ENCODE results near the gene CELF1. TPM values are rescaled to one million over a fixed set of nuclear protein-coding genes. Genes with fewer than 3 reads are reported as not detected.

The CELF1 gene
- total and polyA plus RNA-seq, 2 donors (not counting 1 experiment from before 2014, with no cell fraction given): 52.0 to 153 TPM

DNA sequence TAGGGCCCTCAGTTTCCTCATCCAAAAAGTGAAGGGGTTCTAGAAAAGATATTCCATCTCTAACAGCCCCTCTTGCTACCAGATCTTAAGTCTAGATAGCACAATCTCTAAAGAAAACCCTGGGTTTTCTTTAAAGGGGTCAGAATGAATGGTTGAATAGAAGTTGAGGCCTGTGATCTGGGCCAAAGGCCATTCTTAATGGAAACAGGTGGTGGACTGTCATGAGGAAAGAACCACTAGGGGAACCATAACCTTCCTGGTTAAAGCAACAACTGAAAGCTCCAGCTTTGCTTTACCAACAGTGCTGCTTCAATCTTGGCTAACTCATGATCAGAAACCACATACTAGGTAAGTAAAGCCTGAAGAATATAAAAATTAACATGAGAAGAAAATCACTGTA is 1.8 kb downstream of the CELF1 start:
- Mint-ChIP-seq H3K4me1 (peaks cover 49% of the 10 kb centered on the region), H3K4me3 (peak overlapping the region; percentile 99), H3K27me3 (no peaks in the 10 kb centered on the region), H3K9me3 (ENCODE audit: insufficient read depth) (no peaks in the 10 kb centered on the region), H3K27ac (peak overlapping the region; percentile 12)
- H3K79me2 ChIP-seq (ENCODE audit: control insufficient read depth, insufficient read depth, low read length): peaks cover 84% of the 10 kb centered on the region
- peak overlapping the region; percentile 3 to 88 for H3K27ac ChIP-seq (ENCODE audit: low read length in 2 of 2)
- POLR2A ChIA-PET: interaction anchor here (0.7 kb wide), 2 partner anchors 16 to 292 kb away, joined by 3 to 5 read pairs; no protein-coding TSS in a partner anchor
- intact Hi-C loops (cut with micrococcal nuclease): loop anchor here (10.0 kb wide), 2 partner anchors 616 to 1616 kb away; partner anchors contain the start of gene CSTPP1
- DNase-seq: peak; percentile 41
- H3K9me3 ChIP-seq (ENCODE audit: control extremely low read depth in 1 of 3, control insufficient read depth in 2 of 3, insufficient read depth in 1 of 3, low read length in 2 of 3): no peaks in the 10 kb centered on the region
- H4K20me1 ChIP-seq (ENCODE audit: control insufficient read depth, insufficient read depth, low read length, poor library complexity, severe bottlenecking): peaks cover 36% of the 10 kb centered on the region
- peak overlapping the region in 3 of 5 experiments; percentile 30 to 94 (median 81) for H3K4me3 ChIP-seq (ENCODE audit: control extremely low read depth in 1 of 5, extremely low read depth in 1 of 5, insufficient read depth in 1 of 5, low read depth in 2 of 5, low read length in 4 of 5)
- ATAC-seq (ENCODE audit: low read depth): no peak
- CTCF ChIA-PET: interaction anchor here (0.5 to 1.4 kb wide), 5 partner anchors 10 to 220 kb away, joined by 3 to 4 read pairs (median 3); no protein-coding TSS in a partner anchor
- no peak for TF ChIP-seq EZH2 (IDR thresholded peaks at IDR 0.05; ENCODE audit: borderline replicate concordance, insufficient read depth, low read depth, low read length, poor library complexity, severe bottlenecking)
- TF ChIP-seq, protein P1, sequence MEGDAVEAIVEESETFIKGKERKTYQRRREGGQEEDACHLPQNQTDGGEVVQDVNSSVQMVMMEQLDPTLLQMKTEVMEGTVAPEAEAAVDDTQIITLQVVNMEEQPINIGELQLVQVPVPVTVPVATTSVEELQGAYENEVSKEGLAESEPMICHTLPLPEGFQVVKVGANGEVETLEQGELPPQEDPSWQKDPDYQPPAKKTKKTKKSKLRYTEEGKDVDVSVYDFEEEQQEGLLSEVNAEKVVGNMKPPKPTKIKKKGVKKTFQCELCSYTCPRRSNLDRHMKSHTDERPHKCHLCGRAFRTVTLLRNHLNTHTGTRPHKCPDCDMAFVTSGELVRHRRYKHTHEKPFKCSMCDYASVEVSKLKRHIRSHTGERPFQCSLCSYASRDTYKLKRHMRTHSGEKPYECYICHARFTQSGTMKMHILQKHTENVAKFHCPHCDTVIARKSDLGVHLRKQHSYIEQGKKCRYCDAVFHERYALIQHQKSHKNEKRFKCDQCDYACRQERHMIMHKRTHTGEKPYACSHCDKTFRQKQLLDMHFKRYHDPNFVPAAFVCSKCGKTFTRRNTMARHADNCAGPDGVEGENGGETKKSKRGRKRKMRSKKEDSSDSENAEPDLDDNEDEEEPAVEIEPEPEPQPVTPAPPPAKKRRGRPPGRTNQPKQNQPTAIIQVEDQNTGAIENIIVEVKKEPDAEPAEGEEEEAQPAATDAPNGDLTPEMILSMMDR (IDR thresholded peaks at IDR 0.05): no peak
- peaks cover 31 to 32% of the 10 kb centered on the region in 2 donors for H3K4me1 ChIP-seq (ENCODE audit: control insufficient read depth in 2 of 2, insufficient read depth in 2 of 2, low read length in 2 of 2)
- no peaks in the 10 kb centered on the region for H3K27me3 ChIP-seq (replicated peaks in 1 of 4; ENCODE audit: control extremely low read depth in 1 of 4, control insufficient read depth in 3 of 4, insufficient read depth in 4 of 4, low read length in 3 of 4)
- no peaks in the 10 kb centered on the region for H3K36me3 ChIP-seq (replicated peaks in 1 of 2; ENCODE audit: control extremely low read depth in 1 of 2, control insufficient read depth in 1 of 2, extremely low read depth in 1 of 2, insufficient read depth in 2 of 2, low read length in 1 of 2)
- H3K9ac ChIP-seq (ENCODE audit: low read length): peak overlapping the region; percentile 94
- peak overlapping the region; percentile 90 for H3K4me2 ChIP-seq (replicated peaks; ENCODE audit: low read depth, low read length, poor library complexity, severe bottlenecking)
- no peak overlapping the region for H2AFZ ChIP-seq (ENCODE audit: insufficient read depth, low read depth, low read length, poor library complexity, severe bottlenecking)

DNA sequence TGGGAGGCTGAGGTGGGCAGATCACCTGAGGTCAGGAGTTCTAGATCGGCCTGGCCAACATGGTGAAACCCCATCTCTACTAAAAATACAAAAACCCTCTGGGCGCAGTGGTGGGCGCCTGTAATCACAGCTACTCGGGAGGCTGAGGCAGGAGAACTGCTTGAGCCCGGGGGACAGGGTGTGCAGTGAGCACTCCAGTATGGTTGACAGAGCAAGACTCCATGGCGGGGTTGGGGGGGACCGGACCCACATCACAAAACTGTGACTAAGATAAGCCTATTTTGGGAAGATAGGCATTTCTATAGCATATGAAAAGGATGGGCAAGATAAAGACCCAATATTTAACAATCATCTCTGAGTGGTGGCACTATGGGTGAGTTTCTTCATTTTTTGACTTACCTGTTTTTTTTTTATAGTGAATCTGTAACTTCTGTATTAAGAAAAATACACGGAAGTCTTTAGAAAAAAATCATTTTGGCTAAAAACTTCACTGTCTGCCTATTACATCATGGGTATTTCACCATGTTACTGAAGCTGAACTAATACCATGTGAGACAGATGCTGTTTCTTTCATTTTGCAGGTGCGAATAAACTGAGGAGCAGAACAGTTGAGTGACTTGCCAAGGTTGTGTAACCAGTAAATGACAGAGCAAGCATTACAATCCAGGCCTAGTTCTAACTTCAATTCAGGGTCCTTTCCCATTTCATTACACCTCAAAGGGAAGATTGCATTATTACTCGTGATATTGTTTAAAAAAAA is 2.5 kb downstream of the CELF1 start:
- peaks cover 89% of the 10 kb centered on the region for H3K79me2 ChIP-seq (ENCODE audit: control insufficient read depth, insufficient read depth, low read length)
- peaks cover 49% of the 10 kb centered on the region for H3K4me1 Mint-ChIP-seq
- DNase-seq: peak; percentile 40
- no peaks in the 10 kb centered on the region for H3K9me3 ChIP-seq (ENCODE audit: control extremely low read depth in 1 of 3, control insufficient read depth in 2 of 3, insufficient read depth in 1 of 3, low read length in 2 of 3)
- peak overlapping the region; percentile 3 to 88 for H3K27ac ChIP-seq (ENCODE audit: low read length in 2 of 2)
- no peaks in the 10 kb centered on the region for H3K27me3 ChIP-seq (replicated peaks in 1 of 4; ENCODE audit: control extremely low read depth in 1 of 4, control insufficient read depth in 3 of 4, insufficient read depth in 4 of 4, low read length in 3 of 4)
- CTCF ChIA-PET: interaction anchor here (1.4 kb wide), 1 partner anchor 12 kb away, joined by 3 read pairs; no protein-coding TSS in a partner anchor
- TF ChIP-seq, protein P1 (IDR thresholded peaks at IDR 0.05): no peak
- no peak for TF ChIP-seq EZH2 (IDR thresholded peaks at IDR 0.05; ENCODE audit: borderline replicate concordance, insufficient read depth, low read depth, low read length, poor library complexity, severe bottlenecking)
- no peak for ATAC-seq (ENCODE audit: low read depth)
- no peaks in the 10 kb centered on the region for H3K9me3 Mint-ChIP-seq (ENCODE audit: insufficient read depth)
- peak overlapping the region; percentile 90 for H3K4me2 ChIP-seq (replicated peaks; ENCODE audit: low read depth, low read length, poor library complexity, severe bottlenecking)
- peak overlapping the region; percentile 99 for H3K4me3 Mint-ChIP-seq
- H3K36me3 ChIP-seq (replicated peaks in 1 of 2; ENCODE audit: control extremely low read depth in 1 of 2, control insufficient read depth in 1 of 2, extremely low read depth in 1 of 2, insufficient read depth in 2 of 2, low read length in 1 of 2): no peaks in the 10 kb centered on the region
- no peak overlapping the region for H3K9ac ChIP-seq (ENCODE audit: low read length)
- intact Hi-C loops (cut with micrococcal nuclease): loop anchor here (10.0 kb wide), 2 partner anchors 616 to 1616 kb away; partner anchors contain the start of gene CSTPP1
- H3K27me3 Mint-ChIP-seq: no peaks in the 10 kb centered on the region
- no peak overlapping the region for H3K4me3 ChIP-seq (ENCODE audit: control extremely low read depth in 1 of 5, extremely low read depth in 1 of 5, insufficient read depth in 1 of 5, low read depth in 2 of 5, low read length in 4 of 5)
- no peak overlapping the region for H2AFZ ChIP-seq (ENCODE audit: insufficient read depth, low read depth, low read length, poor library complexity, severe bottlenecking)
- H3K27ac Mint-ChIP-seq: peak overlapping the region; percentile 12
- 68% methylated on average over 6 of the region's 10 CpGs for WGBS (ENCODE audit: insufficient coverage)
- H4K20me1 ChIP-seq (ENCODE audit: control insufficient read depth, insufficient read depth, low read length, poor library complexity, severe bottlenecking): peaks cover 36% of the 10 kb centered on the region
- POLR2A ChIA-PET: interaction anchor here (0.6 to 0.7 kb wide), 2 partner anchors 93 to 211 kb away, joined by 3 to 4 read pairs; no protein-coding TSS in a partner anchor
- H3K4me1 ChIP-seq (ENCODE audit: control insufficient read depth in 2 of 2, insufficient read depth in 2 of 2, low read length in 2 of 2): peaks cover 31 to 32% of the 10 kb centered on the region in 2 donors
